NT2/D1 (cell line): Measurements from ENCODE around the gene NUBP1.

Experiments used
- SUZ12 ChIP-seq: IDR thresholded peaks from 2 replicates; pipeline ENCODE4 v1.6.1; 2011; ENCODE audit not compliant: insufficient read length, insufficient read depth; ENCODE audit errors: extremely low read depth
- ZNF274 ChIP-seq: IDR thresholded peaks from 2 replicates; pipeline ENCODE4 v1.6.1; 2011; ENCODE audit warnings: mild to moderate bottlenecking, low read depth, low read length

- no peak for TF ChIP-seq ZNF274
- no peak for TF ChIP-seq SUZ12
Observed at GRCh38 chr16:10694306-10694705, 49.3 kb upstream of the NUBP1 start.
